ENCODE results near the gene RABGAP1L. TPM values are rescaled to one million over a fixed set of nuclear protein-coding genes. Genes with fewer than 3 reads are reported as not detected.

RABGAP1L gene
- total RNA-seq, 1 donor from 2014 or later = 48.5 TPM

DNA sequence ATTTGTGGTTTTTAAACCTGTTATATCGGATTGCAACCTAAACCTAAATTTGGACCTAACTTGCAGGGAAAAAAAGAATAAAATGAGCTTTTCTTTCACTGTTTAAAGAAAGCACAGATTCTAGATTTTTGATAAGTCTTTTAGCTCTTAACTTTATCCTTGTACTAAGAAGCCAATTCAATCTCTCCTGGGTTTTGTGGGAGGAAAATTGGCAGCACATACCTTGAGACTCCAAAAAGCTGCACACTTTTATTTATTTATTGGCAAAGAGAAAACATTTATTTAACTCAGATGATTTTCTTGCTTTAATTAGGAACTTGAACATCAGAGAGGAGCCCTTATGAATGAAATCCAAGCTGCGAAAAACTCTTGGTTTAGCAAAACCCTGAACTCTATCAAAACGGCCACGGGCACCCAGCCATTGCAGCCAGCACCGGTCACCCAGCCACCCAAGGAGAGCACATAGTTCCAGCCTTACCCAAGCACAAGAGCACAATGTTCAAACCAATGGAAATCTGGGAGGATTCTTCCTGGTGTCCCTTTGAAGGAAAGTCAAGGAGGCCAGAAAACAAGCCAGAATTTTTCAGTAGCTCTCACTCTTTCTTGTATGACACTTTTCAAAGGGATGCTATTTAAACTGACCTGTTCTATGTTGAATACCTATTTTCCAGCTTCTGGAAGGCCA lies 830.4 kb downstream of the RABGAP1L start:
- no peak for DNase-seq (ENCODE audit: low spot score in 2 of 2, unreplicated experiment in 2 of 2)
- no peaks in the 10 kb centered on the region for H3K9me3 Mint-ChIP-seq
- peaks cover 7% of the 10 kb centered on the region for H3K36me3 Mint-ChIP-seq
- H3K27ac Mint-ChIP-seq = no peak overlapping the region
- no peaks in the 10 kb centered on the region for H3K27me3 Mint-ChIP-seq (ENCODE audit: low read depth)
- H3K4me3 Mint-ChIP-seq = no peak overlapping the region
- TF ChIP-seq, protein P1, sequence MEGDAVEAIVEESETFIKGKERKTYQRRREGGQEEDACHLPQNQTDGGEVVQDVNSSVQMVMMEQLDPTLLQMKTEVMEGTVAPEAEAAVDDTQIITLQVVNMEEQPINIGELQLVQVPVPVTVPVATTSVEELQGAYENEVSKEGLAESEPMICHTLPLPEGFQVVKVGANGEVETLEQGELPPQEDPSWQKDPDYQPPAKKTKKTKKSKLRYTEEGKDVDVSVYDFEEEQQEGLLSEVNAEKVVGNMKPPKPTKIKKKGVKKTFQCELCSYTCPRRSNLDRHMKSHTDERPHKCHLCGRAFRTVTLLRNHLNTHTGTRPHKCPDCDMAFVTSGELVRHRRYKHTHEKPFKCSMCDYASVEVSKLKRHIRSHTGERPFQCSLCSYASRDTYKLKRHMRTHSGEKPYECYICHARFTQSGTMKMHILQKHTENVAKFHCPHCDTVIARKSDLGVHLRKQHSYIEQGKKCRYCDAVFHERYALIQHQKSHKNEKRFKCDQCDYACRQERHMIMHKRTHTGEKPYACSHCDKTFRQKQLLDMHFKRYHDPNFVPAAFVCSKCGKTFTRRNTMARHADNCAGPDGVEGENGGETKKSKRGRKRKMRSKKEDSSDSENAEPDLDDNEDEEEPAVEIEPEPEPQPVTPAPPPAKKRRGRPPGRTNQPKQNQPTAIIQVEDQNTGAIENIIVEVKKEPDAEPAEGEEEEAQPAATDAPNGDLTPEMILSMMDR (IDR thresholded peaks at IDR 0.05; ENCODE audit: unreplicated experiment) = no peak
- no peaks in the 10 kb centered on the region for H3K4me1 Mint-ChIP-seq

DNA sequence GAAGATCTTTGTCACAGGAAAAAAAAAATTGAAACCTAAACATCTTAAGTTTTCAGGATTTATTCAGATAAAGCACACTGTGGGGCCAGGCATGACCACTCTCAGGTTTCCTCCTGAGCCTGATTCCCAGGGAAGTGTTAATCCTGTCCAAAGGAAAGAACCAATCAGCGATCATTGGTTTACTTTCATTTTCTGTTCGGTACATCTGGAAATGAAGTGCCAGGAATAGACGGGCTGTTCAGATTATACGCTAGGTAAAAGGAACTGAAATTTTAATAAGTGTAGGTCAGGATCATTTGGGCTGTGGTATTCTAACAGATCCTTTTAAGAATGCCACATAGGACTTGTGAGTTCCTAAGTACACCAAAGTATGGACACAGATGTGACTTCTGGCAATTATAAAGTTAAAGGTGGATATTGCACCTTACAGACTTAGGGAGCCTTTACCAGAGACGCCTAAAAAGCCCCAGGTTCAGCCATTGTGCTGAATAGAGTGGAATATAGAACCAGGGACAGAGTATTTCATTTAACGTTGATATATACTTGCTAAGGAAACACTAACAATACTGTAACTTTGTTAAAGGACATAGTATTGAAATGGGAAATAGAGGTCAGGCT lies 831.2 kb downstream of the RABGAP1L start:
- H3K27ac Mint-ChIP-seq = no peak overlapping the region
- DNase-seq (ENCODE audit: low spot score in 2 of 2, unreplicated experiment in 2 of 2) = no peak
- peaks cover 8% of the 10 kb centered on the region for H3K36me3 Mint-ChIP-seq

DNA sequence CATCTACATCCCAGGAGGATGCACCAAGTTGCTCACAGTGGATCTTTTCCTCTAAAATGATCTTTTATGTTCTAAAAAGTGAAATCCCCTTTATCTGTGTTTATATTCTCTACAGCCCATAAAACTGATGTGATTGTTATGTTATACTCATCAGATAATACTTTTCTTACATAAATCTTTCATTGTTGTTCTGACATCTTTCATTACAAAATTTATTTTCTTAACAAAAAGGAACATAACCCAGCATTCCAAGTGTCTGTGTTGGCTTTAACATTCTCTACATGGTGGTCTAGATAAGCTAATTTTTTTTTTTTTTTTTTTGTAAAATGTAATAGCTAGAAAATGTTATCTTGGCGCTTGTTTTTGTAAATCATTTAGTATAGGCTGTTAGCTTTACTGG lies 832.2 kb downstream of the RABGAP1L start:
- H3K27me3 Mint-ChIP-seq (ENCODE audit: low read depth) = no peaks in the 10 kb centered on the region
- no peak for DNase-seq (ENCODE audit: low spot score in 2 of 2, unreplicated experiment in 2 of 2)
- no peaks in the 10 kb centered on the region for H3K4me1 Mint-ChIP-seq
- TF ChIP-seq, protein P1 (IDR thresholded peaks at IDR 0.05; ENCODE audit: unreplicated experiment) = no peak
- no peaks in the 10 kb centered on the region for H3K9me3 Mint-ChIP-seq
- no peak overlapping the region for H3K27ac Mint-ChIP-seq
- H3K4me3 Mint-ChIP-seq = no peak overlapping the region
- peaks cover 8% of the 10 kb centered on the region for H3K36me3 Mint-ChIP-seq

More for the DNA sequence above, 831.2 kb downstream of the RABGAP1L start:
- no peak overlapping the region for H3K4me3 Mint-ChIP-seq
- H3K4me1 Mint-ChIP-seq = no peaks in the 10 kb centered on the region
- TF ChIP-seq, protein P1 (IDR thresholded peaks at IDR 0.05; ENCODE audit: unreplicated experiment) = no peak
- no peaks in the 10 kb centered on the region for H3K9me3 Mint-ChIP-seq
- no peaks in the 10 kb centered on the region for H3K27me3 Mint-ChIP-seq (ENCODE audit: low read depth)

DNA sequence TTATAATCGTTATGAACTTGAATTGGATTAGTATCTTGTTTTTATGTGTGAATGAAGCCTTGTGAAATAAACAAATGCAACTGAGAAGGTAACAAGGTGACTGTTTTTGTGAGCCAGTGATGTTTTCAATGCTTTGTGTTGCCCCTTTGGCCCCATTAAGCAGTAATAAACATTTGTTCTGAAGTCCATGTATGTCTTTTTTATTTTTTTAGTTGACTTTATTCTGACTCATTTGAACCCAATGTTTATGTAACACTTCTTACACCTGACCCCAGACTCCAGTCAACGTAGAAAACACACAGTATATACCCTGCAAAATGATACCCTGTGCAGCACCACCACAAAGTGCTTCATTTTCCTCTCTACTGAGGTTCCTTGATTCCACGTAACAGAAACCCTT lies 835.8 kb downstream of the RABGAP1L start:
- no peaks in the 10 kb centered on the region for H3K27me3 Mint-ChIP-seq (ENCODE audit: low read depth)
- H3K36me3 Mint-ChIP-seq = peaks cover 2% of the 10 kb centered on the region
- H3K4me1 Mint-ChIP-seq = peaks cover 11% of the 10 kb centered on the region
- H3K9me3 Mint-ChIP-seq = no peaks in the 10 kb centered on the region
- no peak overlapping the region for H3K4me3 Mint-ChIP-seq
- H3K27ac Mint-ChIP-seq = no peak overlapping the region
- TF ChIP-seq, protein P1 (IDR thresholded peaks at IDR 0.05; ENCODE audit: unreplicated experiment) = no peak
- no peak for DNase-seq (ENCODE audit: low spot score in 2 of 2, unreplicated experiment in 2 of 2)

DNA sequence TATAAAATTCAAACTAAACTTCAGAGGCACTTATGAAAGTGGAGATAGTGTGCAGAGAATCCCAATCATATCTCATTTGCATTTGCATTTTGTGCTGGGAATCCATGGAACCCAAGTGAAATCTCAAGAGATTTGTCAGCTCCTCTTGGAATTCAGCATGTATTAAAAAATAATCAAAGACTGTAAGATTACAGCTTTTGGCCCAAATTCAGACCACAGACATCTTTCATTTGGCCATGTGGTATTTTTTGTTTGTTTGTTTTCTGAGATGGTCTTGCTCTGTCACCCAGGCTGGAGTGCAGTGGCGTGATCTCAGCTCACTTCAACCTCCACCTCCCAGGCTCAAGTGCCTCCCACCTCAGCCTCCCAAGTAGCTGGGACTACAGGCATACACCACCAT lies 836.6 kb downstream of the RABGAP1L start:
- TF ChIP-seq, protein P1 (IDR thresholded peaks at IDR 0.05; ENCODE audit: unreplicated experiment) = no peak
- H3K27ac Mint-ChIP-seq = no peak overlapping the region
- peaks cover 2% of the 10 kb centered on the region for H3K36me3 Mint-ChIP-seq
- H3K9me3 Mint-ChIP-seq = no peaks in the 10 kb centered on the region
- DNase-seq (ENCODE audit: low spot score in 2 of 2, unreplicated experiment in 2 of 2) = no peak
- H3K4me1 Mint-ChIP-seq = peaks cover 17% of the 10 kb centered on the region
- H3K27me3 Mint-ChIP-seq (ENCODE audit: low read depth) = no peaks in the 10 kb centered on the region
- no peak overlapping the region for H3K4me3 Mint-ChIP-seq
